HuH-7 (cell line): Measurements from ENCODE around the gene NTMT2.
"Not testable (repeated sequence)": the region's sequence is repeated elsewhere in the genome, so short reads cannot be mapped to it uniquely, and the experiment has no call there.

Experiments used
- DNase-seq: peaks from one replicate; pipeline ENCODE4 v3.0.0; 2011; ENCODE audit warnings: low spot score

Gene NTMT2

DNA sequence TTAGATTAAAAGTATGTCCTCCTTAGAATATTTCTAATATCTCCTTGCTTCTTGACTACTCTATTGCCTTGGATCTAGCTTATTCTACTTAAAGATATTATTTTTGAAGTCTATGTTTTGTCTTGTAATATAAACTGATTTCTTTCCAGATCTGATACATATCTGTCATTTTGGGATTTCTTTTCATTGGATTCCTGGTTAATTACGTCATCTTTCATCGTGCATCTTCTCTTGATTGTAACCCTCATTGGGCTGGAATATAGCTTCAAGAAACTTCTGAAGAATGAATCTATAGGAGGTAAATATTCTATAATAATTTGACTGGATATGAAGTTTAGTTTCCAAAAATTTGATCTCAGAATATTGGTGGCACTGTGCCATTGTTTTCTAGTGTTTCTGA is 12.1 kb downstream of the NTMT2 start:
- no peak for DNase-seq

GRCh38 chr1:170162459-170163246 is 16.9 kb downstream of the NTMT2 start:
- no peak for DNase-seq

DNA sequence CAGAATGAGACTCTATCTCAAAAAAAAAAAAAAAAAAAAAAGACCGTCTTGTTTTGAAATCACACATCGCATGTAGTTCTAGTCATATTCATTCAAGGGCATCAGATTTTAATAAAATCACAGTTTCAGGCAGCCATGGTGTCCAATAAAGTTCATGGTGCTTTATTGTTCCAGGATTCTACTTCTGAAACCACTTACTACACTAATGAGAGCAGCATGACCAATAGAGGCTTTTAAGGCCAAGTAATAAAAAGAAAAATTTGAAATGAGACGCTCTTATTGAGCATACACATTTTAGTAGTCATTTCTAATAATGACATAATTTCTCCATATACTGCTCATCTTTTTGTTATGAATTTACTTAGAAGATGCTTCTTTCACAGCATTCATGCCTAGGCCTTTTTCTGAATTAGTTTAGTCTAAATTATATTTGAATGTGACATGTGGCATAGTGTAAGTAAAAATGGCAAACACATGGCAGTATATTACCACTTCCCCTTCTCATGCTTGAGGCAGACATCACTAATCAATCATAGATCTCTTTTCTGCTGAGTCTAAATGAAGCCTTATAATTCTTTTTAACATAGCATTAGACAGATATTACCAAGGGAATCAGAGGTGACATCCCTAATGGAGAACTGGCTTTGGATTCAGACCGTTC is 18.5 kb downstream of the NTMT2 start:
- no peak for DNase-seq

GRCh38 chr1:170166518-170167180 is 20.9 kb downstream of the NTMT2 start:
- no peak for DNase-seq

- no peak for DNase-seq
Observed at GRCh38 chr1:170168265-170168664, 22.5 kb downstream of the NTMT2 start.

DNA sequence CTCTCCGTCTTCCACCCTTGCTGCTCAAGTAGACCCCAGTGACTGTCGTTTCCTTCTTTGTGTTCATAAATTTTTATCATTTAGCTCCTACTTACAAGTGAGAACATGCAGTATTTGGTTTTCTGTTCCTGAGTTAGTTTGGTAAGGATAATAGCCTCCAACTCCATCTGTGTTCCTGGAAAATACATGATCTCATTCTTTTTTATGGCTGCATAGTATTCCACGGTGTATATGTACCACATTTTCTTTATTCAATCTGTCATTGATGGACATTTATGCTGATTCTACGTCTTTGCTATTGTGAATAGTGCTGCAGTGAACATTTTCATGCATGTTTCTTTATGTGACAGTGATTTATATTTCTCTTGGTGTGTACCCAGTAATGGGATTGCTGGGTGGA is 24.8 kb downstream of the NTMT2 start:
- DNase-seq: not testable (repeated sequence)

GRCh38 chr1:170174395-170174794 is 28.6 kb downstream of the NTMT2 start:
- no peak for DNase-seq

DNA sequence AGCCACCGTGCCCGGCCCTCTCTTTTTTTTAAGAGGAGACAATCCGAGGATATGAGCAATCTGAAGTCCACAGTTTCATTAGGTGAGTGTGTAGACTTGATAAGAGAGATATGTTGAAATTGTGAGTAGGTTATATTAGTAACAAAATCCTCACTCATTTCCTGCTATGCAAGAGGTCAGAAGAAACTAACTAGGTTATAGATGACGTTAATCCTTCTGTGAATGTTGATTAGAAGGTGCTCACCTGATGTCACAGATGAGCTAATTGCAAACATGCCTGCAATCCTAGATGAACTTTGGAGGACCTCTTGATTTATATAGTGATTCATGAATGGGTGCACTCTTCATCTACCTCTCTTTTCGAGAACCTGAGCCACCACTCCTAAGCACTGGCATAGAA is 29.3 kb downstream of the NTMT2 start:
- no peak for DNase-seq

GRCh38 chr1:170175484-170175883 is 29.7 kb downstream of the NTMT2 start:
- no peak for DNase-seq

DNA sequence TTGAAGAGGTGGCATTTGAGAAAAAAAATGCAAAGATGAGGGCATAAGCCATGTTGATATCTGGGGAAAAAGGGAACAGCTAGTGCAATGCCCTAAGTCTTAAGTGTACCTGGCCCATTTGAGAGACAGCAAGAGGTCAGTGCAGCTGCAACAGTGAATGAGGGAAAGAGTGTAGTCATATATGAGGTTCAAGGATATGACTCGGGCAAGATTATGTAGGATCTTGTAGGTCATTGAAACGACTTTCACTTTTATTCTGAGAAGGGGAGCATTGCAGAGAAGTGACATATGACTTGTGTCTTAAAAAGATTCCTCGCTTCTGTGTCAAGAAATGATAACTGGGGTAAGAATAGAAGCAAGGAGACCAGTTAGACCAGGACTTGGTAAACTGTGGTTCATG is 31.0 kb downstream of the NTMT2 start:
- DNase-seq: no peak

GRCh38 chr1:170182442-170182841 is 36.7 kb downstream of the NTMT2 start:
- no peak for DNase-seq

DNA sequence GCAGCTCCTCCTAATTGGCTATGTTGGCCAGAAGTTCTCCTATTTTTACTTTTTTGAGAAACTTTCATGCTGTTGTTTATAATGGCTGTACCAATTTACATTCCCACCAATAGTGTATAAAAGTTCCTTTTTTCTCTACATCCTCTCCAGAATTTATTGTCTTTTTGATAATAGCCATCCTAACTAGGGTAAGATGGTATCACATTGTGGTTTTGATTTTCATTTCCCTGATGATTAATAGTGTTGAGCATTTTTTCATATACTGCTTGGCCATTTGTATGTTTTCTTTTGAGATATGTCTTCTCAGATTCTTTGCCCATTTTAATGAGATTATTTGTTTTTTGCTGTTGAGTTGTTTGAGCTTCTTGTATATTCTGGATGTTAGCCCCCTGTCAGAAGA is 46.8 kb downstream of the NTMT2 start:
- no peak for DNase-seq

DNA sequence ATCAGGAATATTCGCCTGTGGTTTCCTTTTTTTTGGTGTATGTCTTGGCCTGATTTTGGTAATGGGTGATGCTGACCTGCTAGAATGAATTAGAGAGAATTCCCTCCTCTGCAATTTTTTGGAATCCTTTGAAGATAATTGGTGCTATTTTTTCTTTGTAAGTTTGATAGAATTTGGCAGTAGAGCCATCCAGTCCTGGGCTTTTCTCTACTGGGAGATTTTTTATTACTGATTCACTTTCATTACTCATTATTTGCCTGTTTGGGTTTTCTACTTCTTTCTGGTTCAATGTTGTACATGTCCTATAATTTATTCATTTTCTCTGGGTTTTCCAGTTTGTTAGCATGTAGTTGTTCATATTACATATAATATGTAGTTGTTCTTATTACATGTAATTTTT is 48.7 kb downstream of the NTMT2 start:
- DNase-seq: no peak

DNA sequence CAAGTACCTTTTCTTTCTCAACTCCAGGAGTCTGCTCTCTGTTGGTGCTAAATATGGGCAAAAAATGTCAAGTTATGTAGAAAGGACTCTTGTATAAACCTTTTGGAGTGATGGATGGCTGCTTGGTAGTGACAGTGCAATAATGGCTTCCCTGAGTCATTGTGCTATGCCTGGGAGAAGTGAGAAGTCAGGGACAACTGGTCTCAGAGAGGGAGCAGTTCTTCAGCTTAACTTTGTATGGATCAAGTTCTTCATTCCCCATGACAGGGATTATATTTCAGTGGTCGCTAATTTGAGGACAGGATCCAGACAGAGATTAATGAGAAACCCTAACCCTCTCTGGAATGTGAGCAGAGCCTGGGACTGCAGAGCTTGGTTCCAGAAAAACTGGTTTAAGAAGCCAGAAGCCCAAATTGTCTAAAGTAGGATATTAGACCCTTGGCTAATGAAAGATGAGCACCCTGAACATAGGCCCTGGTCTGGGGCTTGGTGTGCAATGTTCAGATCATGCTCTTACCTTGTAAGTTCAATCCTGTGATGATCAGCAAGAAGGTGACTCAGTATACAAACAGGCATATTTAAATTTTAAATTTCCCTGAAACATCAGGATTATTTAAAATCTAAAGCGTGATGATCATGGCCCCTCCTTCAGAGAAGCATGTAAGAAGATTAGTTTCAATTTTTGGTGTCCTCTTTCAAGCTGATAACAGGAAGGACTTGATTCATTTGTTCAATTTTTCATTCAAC is 50.9 kb downstream of the NTMT2 start:
- no peak for DNase-seq

DNA sequence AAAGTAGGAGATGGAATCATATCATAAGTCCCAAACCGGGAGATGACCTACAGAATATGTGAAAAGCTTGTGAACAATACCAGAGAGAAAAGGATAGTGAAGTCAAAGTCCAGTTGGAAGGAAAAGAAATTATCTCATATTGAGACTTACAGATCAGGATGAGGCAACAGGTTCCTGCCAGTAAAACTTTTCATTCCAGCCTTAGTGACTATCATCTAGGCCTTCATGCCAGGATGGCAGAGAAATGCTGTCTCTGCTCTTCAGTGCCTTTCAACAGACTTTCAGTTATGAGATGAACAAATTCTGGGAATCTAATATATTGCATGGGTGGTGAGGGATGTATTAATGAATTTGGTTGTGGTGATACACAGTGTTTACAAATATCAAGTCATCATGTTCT is 52.3 kb downstream of the NTMT2 start:
- DNase-seq: no peak

DNA sequence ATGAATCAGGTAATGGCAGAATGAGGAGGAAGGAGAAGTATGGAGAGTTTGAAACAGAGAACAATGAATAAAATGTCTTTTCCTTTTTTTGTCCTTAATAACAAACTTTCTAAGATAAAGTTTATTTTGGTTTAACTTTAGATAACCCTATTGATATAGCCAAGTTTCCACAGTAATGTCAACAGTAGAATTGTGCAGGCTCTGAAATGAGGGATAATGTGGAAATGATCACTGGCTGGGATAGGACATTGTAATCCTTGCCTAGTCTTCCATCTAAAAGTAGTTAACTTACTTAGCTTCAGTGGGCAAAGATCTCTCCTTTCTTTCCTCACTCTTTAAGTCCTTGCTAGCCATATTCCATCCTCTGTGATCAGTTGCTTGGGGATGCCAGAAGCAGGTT is 52.8 kb downstream of the NTMT2 start:
- no peak for DNase-seq

- no peak for DNase-seq
Observed at GRCh38 chr1:170200161-170200560, 54.4 kb downstream of the NTMT2 start.

GRCh38 chr1:170200621-170201397 is 55.0 kb downstream of the NTMT2 start:
- no peak for DNase-seq

- DNase-seq: no peak
Observed at GRCh38 chr1:170203693-170204092, 57.9 kb downstream of the NTMT2 start.

- DNase-seq: no peak
Observed at GRCh38 chr1:170204121-170204520, 58.4 kb downstream of the NTMT2 start.

GRCh38 chr1:170205301-170205700 is 59.5 kb downstream of the NTMT2 start:
- no peak for DNase-seq

GRCh38 chr1:170209125-170209524 is 63.4 kb downstream of the NTMT2 start:
- DNase-seq: no peak
